Parathyroid adenoma (tissue), 2 donors: Measurements from ENCODE around the gene TRMT6.

Source experiments
- H2AFZ ChIP-seq: fragments of 300-600 bp; sonication (generic); one replicate; pipeline ENCODE4 v1.7.0; 2017; ENCODE audit warnings: antibody characterized with exemption, mild to moderate bottlenecking
- H3K27ac ChIP-seq: fragments of 300-600 bp; sonication (generic); one replicate; pipeline ENCODE4 v1.7.0; 2017
- H3K27me3 ChIP-seq: fragments of 300-600 bp; sonication (generic); one replicate; pipeline ENCODE4 v1.7.0; 2017; ENCODE audit warnings: low read length; ENCODE audit not compliant: control insufficient read depth, insufficient read depth
- H3K36me3 ChIP-seq: fragments of 300-600 bp; sonication (generic); one replicate; pipeline ENCODE4 v1.7.0; 2017; ENCODE audit warnings: low read length; ENCODE audit not compliant: control insufficient read depth, insufficient read depth
- H3K4me1 ChIP-seq: fragments of 300-600 bp; sonication (generic); one replicate; pipeline ENCODE4 v1.7.0; 2017; ENCODE audit warnings: control low read depth
- H3K4me2 ChIP-seq: fragments of 300-600 bp; sonication (generic); one replicate; pipeline ENCODE4 v1.7.0; 2017; ENCODE audit warnings: low read length
- H3K4me3 ChIP-seq: fragments of 300-600 bp; sonication (generic); one replicate; pipeline ENCODE4 v1.7.0; 2017; ENCODE audit warnings: low read depth, low read length
- H3K79me2 ChIP-seq: fragments of 300-600 bp; sonication (generic); one replicate; pipeline ENCODE4 v1.7.0; 2017; ENCODE audit warnings: control low read depth
- H3K9ac ChIP-seq: fragments of 300-600 bp; sonication (generic); one replicate; pipeline ENCODE4 v1.7.0; 2017; ENCODE audit warnings: mild to moderate bottlenecking
- H3K9me3 ChIP-seq: fragments of 300-600 bp; sonication (generic); one replicate; pipeline ENCODE4 v1.7.0; 2017; ENCODE audit warnings: low read length; ENCODE audit not compliant: control insufficient read depth
- TF ChIP-seq, protein P1 (sequence below): fragments of 300-600 bp; sonication (generic); IDR thresholded peaks from one replicate; pipeline ENCODE4 v1.7.0; 2017; ENCODE audit warnings: antibody characterized with exemption, mild to moderate bottlenecking
- donor health status: primary hyperparathyroidism.

The TRMT6 gene

GRCh38 chr20:5938456-5939029, 11.8 kb downstream of the TRMT6 start:
- Histone ChIP-seq H3K27me3 (no peaks in the 10 kb centered on the region), H2AFZ (no peak overlapping the region), H3K27ac (no peak overlapping the region), H3K9me3 (no peaks in the 10 kb centered on the region), H3K4me2 (no peak overlapping the region), H3K36me3 (no peaks in the 10 kb centered on the region), H3K4me3 (no peak overlapping the region), H3K4me1 (no peaks in the 10 kb centered on the region), H3K9ac (no peak overlapping the region), H3K79me2 (no peaks in the 10 kb centered on the region)
- TF ChIP-seq, protein P1, sequence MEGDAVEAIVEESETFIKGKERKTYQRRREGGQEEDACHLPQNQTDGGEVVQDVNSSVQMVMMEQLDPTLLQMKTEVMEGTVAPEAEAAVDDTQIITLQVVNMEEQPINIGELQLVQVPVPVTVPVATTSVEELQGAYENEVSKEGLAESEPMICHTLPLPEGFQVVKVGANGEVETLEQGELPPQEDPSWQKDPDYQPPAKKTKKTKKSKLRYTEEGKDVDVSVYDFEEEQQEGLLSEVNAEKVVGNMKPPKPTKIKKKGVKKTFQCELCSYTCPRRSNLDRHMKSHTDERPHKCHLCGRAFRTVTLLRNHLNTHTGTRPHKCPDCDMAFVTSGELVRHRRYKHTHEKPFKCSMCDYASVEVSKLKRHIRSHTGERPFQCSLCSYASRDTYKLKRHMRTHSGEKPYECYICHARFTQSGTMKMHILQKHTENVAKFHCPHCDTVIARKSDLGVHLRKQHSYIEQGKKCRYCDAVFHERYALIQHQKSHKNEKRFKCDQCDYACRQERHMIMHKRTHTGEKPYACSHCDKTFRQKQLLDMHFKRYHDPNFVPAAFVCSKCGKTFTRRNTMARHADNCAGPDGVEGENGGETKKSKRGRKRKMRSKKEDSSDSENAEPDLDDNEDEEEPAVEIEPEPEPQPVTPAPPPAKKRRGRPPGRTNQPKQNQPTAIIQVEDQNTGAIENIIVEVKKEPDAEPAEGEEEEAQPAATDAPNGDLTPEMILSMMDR: no peak

GRCh38 chr20:5936238-5936637, 14.1 kb downstream of the TRMT6 start:
- H2AFZ ChIP-seq: no peak overlapping the region
- no peaks in the 10 kb centered on the region for H3K27me3 ChIP-seq
- H3K4me3 ChIP-seq: no peak overlapping the region
- H3K36me3 ChIP-seq: no peaks in the 10 kb centered on the region
- no peaks in the 10 kb centered on the region for H3K79me2 ChIP-seq
- no peak overlapping the region for H3K27ac ChIP-seq
- H3K9me3 ChIP-seq: no peaks in the 10 kb centered on the region
- no peaks in the 10 kb centered on the region for H3K4me1 ChIP-seq
- TF ChIP-seq, protein P1: no peak
- H3K4me2 ChIP-seq: no peak overlapping the region
- H3K9ac ChIP-seq: no peak overlapping the region

DNA sequence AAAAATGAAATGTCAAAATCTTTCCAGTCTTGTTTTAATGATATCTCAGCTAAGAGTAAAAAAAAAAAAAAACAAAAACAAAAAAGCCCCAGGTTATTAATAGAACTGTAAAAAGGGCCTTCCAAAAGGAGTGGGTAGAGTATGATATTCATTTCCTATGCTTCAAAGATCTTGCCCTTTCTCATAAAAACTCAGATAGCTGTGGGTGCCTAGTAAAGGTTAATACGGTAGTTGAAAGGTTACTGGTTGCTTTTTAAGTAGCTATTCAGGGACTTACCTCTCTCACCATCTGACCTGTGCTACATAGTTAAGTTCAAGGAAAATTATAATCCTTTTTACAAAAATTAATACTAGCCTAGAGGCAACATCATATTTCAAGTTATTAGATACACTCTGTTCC, 14.9 kb downstream of the TRMT6 start:
- H3K4me2 ChIP-seq: no peak overlapping the region
- no peaks in the 10 kb centered on the region for H3K36me3 ChIP-seq
- H3K9me3 ChIP-seq: no peaks in the 10 kb centered on the region
- TF ChIP-seq, protein P1: no peak
- no peak overlapping the region for H2AFZ ChIP-seq
- no peaks in the 10 kb centered on the region for H3K79me2 ChIP-seq
- no peak overlapping the region for H3K9ac ChIP-seq
- no peaks in the 10 kb centered on the region for H3K27me3 ChIP-seq
- H3K27ac ChIP-seq: no peak overlapping the region
- no peaks in the 10 kb centered on the region for H3K4me1 ChIP-seq
- H3K4me3 ChIP-seq: no peak overlapping the region

- TF ChIP-seq, protein P1: no peak
- Histone ChIP-seq H3K79me2 (no peaks in the 10 kb centered on the region), H3K9me3 (no peaks in the 10 kb centered on the region), H2AFZ (no peak overlapping the region), H3K27me3 (no peaks in the 10 kb centered on the region), H3K36me3 (no peaks in the 10 kb centered on the region), H3K27ac (no peak overlapping the region), H3K9ac (no peak overlapping the region), H3K4me2 (no peak overlapping the region), H3K4me3 (no peak overlapping the region), H3K4me1 (no peaks in the 10 kb centered on the region)
Observed at GRCh38 chr20:5933802-5934436, 16.4 kb downstream of the TRMT6 start.

- Histone ChIP-seq H3K27me3 (no peaks in the 10 kb centered on the region), H3K4me1 (no peaks in the 10 kb centered on the region), H2AFZ (no peak overlapping the region), H3K36me3 (no peaks in the 10 kb centered on the region), H3K79me2 (no peaks in the 10 kb centered on the region), H3K4me3 (no peak overlapping the region), H3K9me3 (no peaks in the 10 kb centered on the region), H3K27ac (no peak overlapping the region), H3K4me2 (no peak overlapping the region), H3K9ac (no peak overlapping the region)
- TF ChIP-seq, protein P1: no peak
Observed at GRCh38 chr20:5932796-5933195, 17.5 kb downstream of the TRMT6 start.
